Endothelial cell (in vitro differentiated cells): ENCODE measurements around the gene OPN4. TPM values are rescaled to one million over a fixed set of nuclear protein-coding genes. Genes with fewer than 3 reads are reported as not detected.

ENCODE experiments used
- DNase-seq: peaks from one replicate; pipeline ENCODE4 v3.0.0; 2021; ENCODE audit warnings: low spot score
- H3K27ac Mint-ChIP-seq: one replicate; pipeline ENCODE4 v1.8.0; 2021; ENCODE audit warnings: mixed read lengths, inconsistent platforms; ENCODE audit not compliant: unreplicated experiment
- H3K27me3 Mint-ChIP-seq: one replicate; pipeline ENCODE4 v1.8.0; 2021; ENCODE audit warnings: mild to moderate bottlenecking, moderate library complexity, mixed read lengths, inconsistent platforms; ENCODE audit not compliant: unreplicated experiment
- H3K36me3 Mint-ChIP-seq: one replicate; pipeline ENCODE4 v1.8.0; 2021; ENCODE audit warnings: mild to moderate bottlenecking, low read depth, mixed read lengths, inconsistent platforms; ENCODE audit not compliant: unreplicated experiment
- H3K4me1 Mint-ChIP-seq: one replicate; pipeline ENCODE4 v1.8.0; 2021; ENCODE audit warnings: mild to moderate bottlenecking, mixed read lengths, inconsistent platforms; ENCODE audit not compliant: unreplicated experiment
- H3K4me3 Mint-ChIP-seq: one replicate; pipeline ENCODE4 v1.8.0; 2021; ENCODE audit warnings: mild to moderate bottlenecking, mixed read lengths, inconsistent platforms; ENCODE audit not compliant: unreplicated experiment
- H3K9me3 Mint-ChIP-seq: one replicate; pipeline ENCODE4 v1.8.0; 2021; ENCODE audit warnings: mixed read lengths, inconsistent platforms; ENCODE audit not compliant: unreplicated experiment
- CTCF ChIP-seq: fragments of 200-600 bp; sonication (generic); IDR thresholded peaks from one replicate; pipeline ENCODE4 v1.5.0; 2021; ENCODE audit warnings: antibody characterized with exemption; ENCODE audit not compliant: unreplicated experiment
- total RNA-seq: library from RNA; stranded (reverse); fragmentation: NEBNext Ultra II Directional; extraction: Animal tissue kit (Norgen Biotek cat#: 25700); gene quantifications from one replicate; pipeline ENCODE4 v1.2.1, GENCODE V29; 2021; ENCODE audit not compliant: unreplicated experiment

The OPN4 gene
- total RNA-seq, 1 donor from 2014 or later = not detected

GRCh38 chr10:86711513-86712316, 57.4 kb downstream of the OPN4 start:
- no peak overlapping the region for H3K27ac Mint-ChIP-seq
- peaks cover 16% of the 10 kb centered on the region for H3K27me3 Mint-ChIP-seq
- TF ChIP-seq CTCF = no peak
- H3K4me1 Mint-ChIP-seq = peaks cover 10% of the 10 kb centered on the region
- no peaks in the 10 kb centered on the region for H3K9me3 Mint-ChIP-seq
- peak overlapping the region; percentile 81 for H3K4me3 Mint-ChIP-seq
- DNase-seq = peak; percentile 33
- no peaks in the 10 kb centered on the region for H3K36me3 Mint-ChIP-seq

GRCh38 chr10:86712317-86712707, 58.0 kb downstream of the OPN4 start:
- DNase-seq = no peak
- Mint-ChIP-seq H3K4me1 (peaks cover 10% of the 10 kb centered on the region), H3K4me3 (peak overlapping the region; percentile 81), H3K9me3 (no peaks in the 10 kb centered on the region), H3K36me3 (no peaks in the 10 kb centered on the region), H3K27me3 (peaks cover 18% of the 10 kb centered on the region), H3K27ac (no peak overlapping the region)
- no peak for TF ChIP-seq CTCF

- Mint-ChIP-seq H3K9me3 (no peaks in the 10 kb centered on the region), H3K4me3 (no peak overlapping the region), H3K36me3 (no peaks in the 10 kb centered on the region), H3K27ac (no peak overlapping the region), H3K4me1 (peaks cover 10% of the 10 kb centered on the region), H3K27me3 (peaks cover 16% of the 10 kb centered on the region)
- DNase-seq = no peak
- no peak for TF ChIP-seq CTCF
Observed at GRCh38 chr10:86715156-86715795, 60.9 kb downstream of the OPN4 start.

GRCh38 chr10:86715836-86716235, 61.5 kb downstream of the OPN4 start:
- TF ChIP-seq CTCF = no peak
- DNase-seq = no peak
- Mint-ChIP-seq H3K27me3 (peaks cover 12% of the 10 kb centered on the region), H3K4me3 (no peak overlapping the region), H3K4me1 (peaks cover 6% of the 10 kb centered on the region), H3K27ac (no peak overlapping the region), H3K36me3 (no peaks in the 10 kb centered on the region), H3K9me3 (no peaks in the 10 kb centered on the region)

Other genes starting within 250 kb of the OPN4 start
- gene WAPL, start 132.8 kb upstream of the OPN4 start, total RNA-seq = 41.8 TPM
- 0.36 TPM for gene LDB3, start 14.0 kb downstream of the OPN4 start, total RNA-seq
- 20.8 TPM for gene BMPR1A, start 102.1 kb downstream of the OPN4 start, total RNA-seq